GM12878 (cell line): Measurements from ENCODE around the gene SMIM32. TPM values are rescaled to one million over a fixed set of nuclear protein-coding genes. Genes with fewer than 3 reads are reported as not detected.

Experiments
- ATAC-seq: fragments of 200-7000 bp; cut with Tn5 transposase; 3 replicates; pipeline ENCODE4 v1.9.1; 2020; ENCODE audit warnings: mild to moderate bottlenecking, moderate library complexity
- BruUV-seq: library from RNA; stranded (reverse); fragments of 400-500 nt; replicated peaks from 2 replicates; lab custom pipeline; 2021; lab: Mats Ljungman, UMichigan
- CTCF ChIA-PET: fragments of 300-600 bp; sonication (Branson Sonifier 250); formaldehyde crosslinking; extraction: SDS; loops from one replicate; lab custom pipeline; 2021; ENCODE audit warnings: inconsistent platforms; lab: Yijun Ruan, JAX
- POLR2A ChIA-PET: fragments of 350-600 bp; formaldehyde crosslinking; extraction: SDS; loops from one replicate; lab custom pipeline; 2021; ENCODE audit warnings: inconsistent platforms; lab: Charles Lee
- RAD21 ChIA-PET: fragments of 300-600 bp; sonication (Branson Sonifier 250); formaldehyde crosslinking; loops from one replicate; lab custom pipeline; 2023; ENCODE audit warnings: antibody characterized with exemption; ENCODE audit not compliant: unreplicated experiment; lab: Charles Lee
- SMC1A ChIA-PET: fragments of 300-600 bp; sonication (Branson Sonifier 250); formaldehyde crosslinking; loops from one replicate; lab custom pipeline; 2023; ENCODE audit not compliant: unreplicated experiment, uncharacterized antibody; lab: Charles Lee
- DNase-seq: peaks from one replicate; pipeline ENCODE4 v3.0.0-alpha.2; 2011; ENCODE audit warnings: low read depth, low spot score
- FAIRE-seq: peaks from 3 replicates; lab custom pipeline; 2011; peaks lifted over from hg19 to GRCh38; lab: Jason Lieb, UNC
- H2AFZ ChIP-seq: 2 replicates; pipeline ENCODE4 v1.6.0; 2011; ENCODE audit warnings: low read depth, low read length, control low read depth; ENCODE audit not compliant: control insufficient read depth
- H3K27ac ChIP-seq: 2 replicates; pipeline ENCODE4 v1.5.1; 2011; ENCODE audit warnings: control low read depth; ENCODE audit not compliant: control insufficient read depth, insufficient read depth
- H3K27me3 ChIP-seq, 2 experiments: replicated peaks in 1 of 2; 2 replicates each; pipeline versions ENCODE4 v1.6.0 to v1.6.1; 2011; ENCODE audit warnings: low read length in 1 of 2; ENCODE audit not compliant: control insufficient read depth in 2 of 2, insufficient read depth in 2 of 2
- H3K36me3 ChIP-seq, 2 experiments: 2 replicates each; pipeline ENCODE4 v1.5.1; 2011; ENCODE audit warnings: low read length in 1 of 2; ENCODE audit not compliant: control insufficient read depth in 2 of 2, insufficient read depth in 2 of 2
- H3K4me1 ChIP-seq: 2 replicates; pipeline ENCODE4 v1.6.1; 2011; ENCODE audit warnings: mild to moderate bottlenecking, low read length, moderate library complexity, mixed read lengths; ENCODE audit not compliant: control insufficient read depth, insufficient read depth
- H3K4me2 ChIP-seq: 2 replicates; pipeline ENCODE4 v1.6.0; 2011; ENCODE audit warnings: control low read depth; ENCODE audit not compliant: control insufficient read depth, insufficient read depth
- H3K4me3 ChIP-seq: fragments of 200-600 bp; sonication (generic); 2 replicates; pipeline ENCODE4 v1.5.1; 2016
- H3K79me2 ChIP-seq: 2 replicates; pipeline ENCODE4 v1.6.0; 2011; ENCODE audit warnings: low read length; ENCODE audit not compliant: control insufficient read depth, insufficient read depth
- H3K9ac ChIP-seq: 2 replicates; pipeline ENCODE4 v1.8.0; 2011; ENCODE audit warnings: low read length, control low read depth, mixed read lengths; ENCODE audit not compliant: control insufficient read depth, insufficient read depth
- H3K9me3 ChIP-seq: replicated peaks from 3 replicates; pipeline ENCODE4 v1.5.1; 2011; ENCODE audit warnings: mild to moderate bottlenecking, low read length; ENCODE audit not compliant: control insufficient read depth, insufficient read depth
- H4K20me1 ChIP-seq: 2 replicates; pipeline ENCODE4 v1.6.0; 2011; ENCODE audit not compliant: control insufficient read depth, insufficient read depth
- ASH2L ChIP-seq: fragments of 300-600, 200-600 bp; sonication (generic); IDR thresholded peaks from 2 replicates; pipeline ENCODE4 v1.6.1; 2017; ENCODE audit warnings: low read depth, mild to moderate bottlenecking, borderline replicate concordance
- BMI1 ChIP-seq: fragments of 450-650 bp; IDR thresholded peaks from 2 replicates; pipeline ENCODE4 v1.6.1; 2016; ENCODE audit warnings: mild to moderate bottlenecking, moderate library complexity, borderline replicate concordance
- EP300 ChIP-seq, 2 experiments: fragments of 150-350 bp in 1 of 2; IDR thresholded peaks; 2 replicates each; pipeline ENCODE4 v1.6.1; 2011 to 2012; ENCODE audit warnings: low read depth in 2 of 2, low read length in 2 of 2, borderline replicate concordance in 1 of 2, improper control_type of control experiment in 1 of 2, inconsistent platforms in 1 of 2; ENCODE audit not compliant: control insufficient read depth in 1 of 2
- GATAD2B ChIP-seq: fragments of 450-650 bp; conservative IDR thresholded peaks from 2 replicates; pipeline ENCODE4 v1.6.1; 2017; ENCODE audit warnings: low read depth, mild to moderate bottlenecking, moderate library complexity
- JUNB ChIP-seq: IDR thresholded peaks from 2 replicates; pipeline ENCODE4 v1.6.1; 2016; ENCODE audit warnings: antibody characterized with exemption, mild to moderate bottlenecking
- MTA3 ChIP-seq: IDR thresholded peaks from 2 replicates; pipeline ENCODE4 v1.6.1; 2012; ENCODE audit warnings: low read length, inconsistent platforms, borderline replicate concordance
- NFYB ChIP-seq: IDR thresholded peaks from 2 replicates; pipeline ENCODE4 v1.6.1; 2011; ENCODE audit warnings: low read depth, mild to moderate bottlenecking, low read length, improper control_type of control experiment, moderate library complexity; ENCODE audit not compliant: insufficient read depth
- POLR2AphosphoS5 ChIP-seq: IDR thresholded peaks from 2 replicates; pipeline ENCODE4 v1.6.1; 2011; ENCODE audit warnings: mild to moderate bottlenecking, low read length, inconsistent platforms
- RAD21 ChIP-seq: IDR thresholded peaks from 2 replicates; pipeline ENCODE4 v1.6.1; 2011; ENCODE audit warnings: mild to moderate bottlenecking, low read depth, low read length, moderate library complexity; ENCODE audit not compliant: insufficient read depth
- TARDBP ChIP-seq: IDR thresholded peaks from 2 replicates; pipeline ENCODE4 v1.6.1; 2016; ENCODE audit warnings: borderline replicate concordance
- TCF3 ChIP-seq: IDR thresholded peaks from 2 replicates; pipeline ENCODE4 v1.6.1; 2012; ENCODE audit warnings: low read depth, mild to moderate bottlenecking, low read length, borderline replicate concordance; ENCODE audit not compliant: insufficient read depth
- TCF7 ChIP-seq: IDR thresholded peaks from 2 replicates; pipeline ENCODE4 v1.6.1; 2014; ENCODE audit warnings: antibody characterized with exemption, borderline replicate concordance
- WGBS: methylation state at CpG from one replicate; pipeline ENCODE4 v1.1.6; 2016; ENCODE audit warnings: low lambda C conversion rate; ENCODE audit not compliant: insufficient replicate concordance, insufficient coverage; ENCODE audit errors: missing lambda C conversion rate; 5-methylcytosine and 5-hydroxymethylcytosine counted together
- in situ Hi-C: fragments of 300-500 bp; cut with MboI; formaldehyde crosslinking; loops from 9 replicates; pipeline ENCODE4 v1.14.3; 2018; ENCODE audit warnings: mixed read lengths
- intact Hi-C: fragments of 100-400 bp; cut with micrococcal nuclease; formaldehyde crosslinking; loops from one replicate; pipeline ENCODE4 v1.14.2; 2022; ENCODE audit not compliant: unreplicated experiment
- polyA plus RNA-seq, 11 experiments: library from polyadenylated mRNA; depleted of rRNA in 4 of 11; unstranded in 6 of 11; stranded (reverse) in 5 of 11; fragments of >200 nt; fragmentation: Nextera tagmentation in 4 of 11; fragmentation: Illumina TruSeq in 1 of 11; extraction: Ambion mirVana in 4 of 11; extraction: Trizol in 1 of 11; gene quantifications; 1 replicate in 1 of 11; 2 replicates in 10 of 11; pipeline versions ENCODE4 v1.2.1 to v1.2.3, GENCODE V29; 2011 to 2016; ENCODE audit warnings: inconsistent platforms in 2 of 11, missing spikeins in 2 of 11, low read depth in 1 of 11
- total RNA-seq, 4 experiments: library from RNA; depleted of rRNA in 3 of 4; stranded (reverse); fragments of >200 nt in 3 of 4; fragmentation: Illumina TruSeq in 1 of 4; extraction: Trizol in 1 of 4; gene quantifications; 2 replicates each; pipeline versions ENCODE4 v1.2.1 to v1.2.3, GENCODE V29; 2013 to 2021
- TF ChIP-seq, protein P1 (sequence below): fragments of 450-650 bp; formaldehyde crosslinking; IDR thresholded peaks from 2 replicates; pipeline ENCODE4 v1.5.0; 2022; ENCODE audit warnings: mild to moderate bottlenecking, missing genetic modification characterization
- TF ChIP-seq, protein P2 (sequence below): fragments of 450-650 bp; IDR thresholded peaks from 2 replicates; pipeline ENCODE4 v1.6.1; 2016; ENCODE audit warnings: mild to moderate bottlenecking
- TF ChIP-seq, protein P3 (sequence below): fragments of 450-650 bp; IDR thresholded peaks from 2 replicates; pipeline ENCODE4 v1.6.1; 2017; ENCODE audit warnings: low read depth, mild to moderate bottlenecking, moderate library complexity
- TF ChIP-seq, protein P4 (sequence below): IDR thresholded peaks from 2 replicates; pipeline ENCODE4 v1.6.1; 2011; ENCODE audit warnings: mild to moderate bottlenecking, low read depth, low read length, moderate library complexity; ENCODE audit not compliant: insufficient replicate concordance

The SMIM32 gene
- total and polyA plus RNA-seq, 10 of the 15 experiments (the other 5 are each of a cell fraction or from before 2014, with no cell fraction given), result not detected

DNA sequence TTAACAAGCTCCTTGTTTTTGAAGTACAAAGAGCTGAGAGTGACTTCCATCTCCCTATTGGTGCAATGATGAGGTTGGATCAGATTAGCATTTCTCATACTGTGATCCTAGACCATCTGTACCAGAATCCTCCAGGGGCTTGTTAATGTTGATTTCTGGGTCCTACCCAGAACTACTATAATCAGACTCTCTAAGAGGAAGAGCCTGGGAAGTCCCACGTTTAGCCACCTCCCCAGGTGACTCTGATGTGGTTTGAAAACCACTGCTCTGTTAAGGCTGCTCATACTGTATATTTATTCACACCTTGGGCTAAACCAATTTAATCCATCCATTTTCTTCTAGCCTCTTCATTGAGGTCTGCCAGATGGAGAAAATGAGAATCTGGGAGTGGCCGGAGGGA lies 49.6 kb upstream of the SMIM32 start:
- no TSS peak for BruUV-seq
- Histone ChIP-seq H3K4me2 (no peak overlapping the region), H2AFZ (no peak overlapping the region), H3K4me3 (no peak overlapping the region), H3K9ac (no peak overlapping the region), H3K36me3 (no peaks in the 10 kb centered on the region), H3K79me2 (no peaks in the 10 kb centered on the region), H3K27me3 (no peaks in the 10 kb centered on the region; a peak in 1 of 4 replicates), H3K9me3 (no peaks in the 10 kb centered on the region), H3K27ac (no peak overlapping the region), H4K20me1 (no peaks in the 10 kb centered on the region), H3K4me1 (peaks cover 3% of the 10 kb centered on the region; the same call in 1 of the 2 replicates)
- ChIA-PET POLR2A (interaction anchor here (1.2 kb wide), 1 partner anchor 10 kb away, joined by 5 read pairs; no protein-coding TSS in a partner anchor), SMC1A (interaction anchor here (0.6 to 3.4 kb wide), 5 partner anchors 10 to 1005 kb away, joined by 3 to 39 read pairs (median 4); no protein-coding TSS in a partner anchor), CTCF (interaction anchor here (1.2 to 2.6 kb wide), 5 partner anchors 10 to 528 kb away, joined by 3 to 15 read pairs (median 5); no protein-coding TSS in a partner anchor), RAD21 (interaction anchor here (0.6 to 3.8 kb wide), 3 partner anchors 10 to 179 kb away, joined by 3 to 27 read pairs (median 3); no protein-coding TSS in a partner anchor)
- DNase-seq (peak; percentile 24), ATAC-seq (peak; percentile 93), FAIRE-seq (peak; percentile 38)
- intact Hi-C loops, result loop anchor here (10.0 kb wide), 1 partner anchor 442 kb away; no protein-coding TSS in a partner anchor
- WGBS, result 46% methylated on average over 2 of the region's 2 CpGs
- in situ Hi-C loops, result loop anchor here (10.0 kb wide), 1 partner anchor 532 kb away; no protein-coding TSS in a partner anchor
- TF ChIP-seq NFYB (no peak), ASH2L (no peak), TCF7 (peak; percentile 41; the same call in 1 of the 2 replicates), EP300 (IDR thresholded peaks at IDR 0.05; ENCODE audit: borderline replicate concordance in 1 of 2, control insufficient read depth in 1 of 2, low read depth in 2 of 2, low read length in 2 of 2) (0 out of 4 replicates have a peak, but pooled peaks of 1 of the 2 experiments have one; percentile 12), GATAD2B (0 out of 2 replicates have a peak, but pooled peaks have one; percentile 29), TARDBP (no peak), JUNB (no peak), RAD21 (no peak), TCF3 (no peak), MTA3 (no peak), POLR2AphosphoS5 (no peak), BMI1 (0 out of 2 replicates have a peak, but pooled peaks have one; percentile 26)
- TF ChIP-seq, protein P1, sequence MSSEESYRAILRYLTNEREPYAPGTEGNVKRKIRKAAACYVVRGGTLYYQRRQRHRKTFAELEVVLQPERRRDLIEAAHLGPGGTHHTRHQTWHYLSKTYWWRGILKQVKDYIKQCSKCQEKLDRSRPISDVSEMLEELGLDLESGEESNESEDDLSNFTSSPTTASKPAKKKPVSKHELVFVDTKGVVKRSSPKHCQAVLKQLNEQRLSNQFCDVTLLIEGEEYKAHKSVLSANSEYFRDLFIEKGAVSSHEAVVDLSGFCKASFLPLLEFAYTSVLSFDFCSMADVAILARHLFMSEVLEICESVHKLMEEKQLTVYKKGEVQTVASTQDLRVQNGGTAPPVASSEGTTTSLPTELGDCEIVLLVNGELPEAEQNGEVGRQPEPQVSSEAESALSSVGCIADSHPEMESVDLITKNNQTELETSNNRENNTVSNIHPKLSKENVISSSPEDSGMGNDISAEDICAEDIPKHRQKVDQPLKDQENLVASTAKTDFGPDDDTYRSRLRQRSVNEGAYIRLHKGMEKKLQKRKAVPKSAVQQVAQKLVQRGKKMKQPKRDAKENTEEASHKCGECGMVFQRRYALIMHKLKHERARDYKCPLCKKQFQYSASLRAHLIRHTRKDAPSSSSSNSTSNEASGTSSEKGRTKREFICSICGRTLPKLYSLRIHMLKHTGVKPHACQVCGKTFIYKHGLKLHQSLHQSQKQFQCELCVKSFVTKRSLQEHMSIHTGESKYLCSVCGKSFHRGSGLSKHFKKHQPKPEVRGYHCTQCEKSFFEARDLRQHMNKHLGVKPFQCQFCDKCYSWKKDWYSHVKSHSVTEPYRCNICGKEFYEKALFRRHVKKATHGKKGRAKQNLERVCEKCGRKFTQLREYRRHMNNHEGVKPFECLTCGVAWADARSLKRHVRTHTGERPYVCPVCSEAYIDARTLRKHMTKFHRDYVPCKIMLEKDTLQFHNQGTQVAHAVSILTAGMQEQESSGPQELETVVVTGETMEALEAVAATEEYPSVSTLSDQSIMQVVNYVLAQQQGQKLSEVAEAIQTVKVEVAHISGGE (CRISPR knock-in tag), result no peak
- TF ChIP-seq, protein P2, sequence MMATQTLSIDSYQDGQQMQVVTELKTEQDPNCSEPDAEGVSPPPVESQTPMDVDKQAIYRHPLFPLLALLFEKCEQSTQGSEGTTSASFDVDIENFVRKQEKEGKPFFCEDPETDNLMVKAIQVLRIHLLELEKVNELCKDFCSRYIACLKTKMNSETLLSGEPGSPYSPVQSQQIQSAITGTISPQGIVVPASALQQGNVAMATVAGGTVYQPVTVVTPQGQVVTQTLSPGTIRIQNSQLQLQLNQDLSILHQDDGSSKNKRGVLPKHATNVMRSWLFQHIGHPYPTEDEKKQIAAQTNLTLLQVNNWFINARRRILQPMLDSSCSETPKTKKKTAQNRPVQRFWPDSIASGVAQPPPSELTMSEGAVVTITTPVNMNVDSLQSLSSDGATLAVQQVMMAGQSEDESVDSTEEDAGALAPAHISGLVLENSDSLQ, result no peak
- TF ChIP-seq, protein P3, sequence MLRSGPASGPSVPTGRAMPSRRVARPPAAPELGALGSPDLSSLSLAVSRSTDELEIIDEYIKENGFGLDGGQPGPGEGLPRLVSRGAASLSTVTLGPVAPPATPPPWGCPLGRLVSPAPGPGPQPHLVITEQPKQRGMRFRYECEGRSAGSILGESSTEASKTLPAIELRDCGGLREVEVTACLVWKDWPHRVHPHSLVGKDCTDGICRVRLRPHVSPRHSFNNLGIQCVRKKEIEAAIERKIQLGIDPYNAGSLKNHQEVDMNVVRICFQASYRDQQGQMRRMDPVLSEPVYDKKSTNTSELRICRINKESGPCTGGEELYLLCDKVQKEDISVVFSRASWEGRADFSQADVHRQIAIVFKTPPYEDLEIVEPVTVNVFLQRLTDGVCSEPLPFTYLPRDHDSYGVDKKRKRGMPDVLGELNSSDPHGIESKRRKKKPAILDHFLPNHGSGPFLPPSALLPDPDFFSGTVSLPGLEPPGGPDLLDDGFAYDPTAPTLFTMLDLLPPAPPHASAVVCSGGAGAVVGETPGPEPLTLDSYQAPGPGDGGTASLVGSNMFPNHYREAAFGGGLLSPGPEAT, result peak; percentile 67
- TF ChIP-seq, protein P4, sequence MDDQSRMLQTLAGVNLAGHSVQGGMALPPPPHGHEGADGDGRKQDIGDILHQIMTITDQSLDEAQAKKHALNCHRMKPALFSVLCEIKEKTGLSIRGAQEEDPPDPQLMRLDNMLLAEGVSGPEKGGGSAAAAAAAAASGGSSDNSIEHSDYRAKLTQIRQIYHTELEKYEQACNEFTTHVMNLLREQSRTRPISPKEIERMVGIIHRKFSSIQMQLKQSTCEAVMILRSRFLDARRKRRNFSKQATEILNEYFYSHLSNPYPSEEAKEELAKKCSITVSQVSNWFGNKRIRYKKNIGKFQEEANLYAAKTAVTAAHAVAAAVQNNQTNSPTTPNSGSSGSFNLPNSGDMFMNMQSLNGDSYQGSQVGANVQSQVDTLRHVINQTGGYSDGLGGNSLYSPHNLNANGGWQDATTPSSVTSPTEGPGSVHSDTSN, result no peak
